IMR-90 (cell line): ENCODE results near the gene MAPKAPK2.

ENCODE experiments used
- BHLHE40 ChIP-seq: fragments of 150-350 bp; IDR thresholded peaks from 2 replicates; pipeline ENCODE4 v1.6.1; 2016; ENCODE audit warnings: mild to moderate bottlenecking, low read depth, low read length
- CEBPB ChIP-seq: IDR thresholded peaks from 2 replicates; pipeline ENCODE4 v1.6.1; 2012; ENCODE audit warnings: low read depth, low read length, improper control_type of control experiment
- MAFK ChIP-seq: IDR thresholded peaks from 2 replicates; pipeline ENCODE4 v1.6.1; 2012; ENCODE audit warnings: low read depth, low read length, improper control_type of control experiment
- MAZ ChIP-seq: IDR thresholded peaks from 2 replicates; pipeline ENCODE4 v1.6.1; 2012; ENCODE audit warnings: low read depth, mild to moderate bottlenecking, low read length, improper control_type of control experiment, moderate library complexity, borderline replicate concordance
- MXI1 ChIP-seq: IDR thresholded peaks from 2 replicates; pipeline ENCODE4 v1.6.1; 2012; ENCODE audit warnings: low read depth, mild to moderate bottlenecking, low read length, moderate library complexity, borderline replicate concordance
- POLR2A ChIP-seq: IDR thresholded peaks from 2 replicates; pipeline ENCODE4 v1.6.1; 2012; ENCODE audit warnings: mild to moderate bottlenecking, low read depth, low read length
- RAD21 ChIP-seq: IDR thresholded peaks from 2 replicates; pipeline ENCODE4 v1.6.1; 2012; ENCODE audit warnings: low read length, improper control_type of control experiment
- RCOR1 ChIP-seq: IDR thresholded peaks from 2 replicates; pipeline ENCODE4 v1.6.1; 2012; ENCODE audit warnings: mild to moderate bottlenecking, low read length, improper control_type of control experiment; ENCODE audit not compliant: insufficient replicate concordance
- SMC3 ChIP-seq: fragments of 150-350 bp; IDR thresholded peaks from 2 replicates; pipeline ENCODE4 v1.6.1; 2016; ENCODE audit warnings: low read depth, mild to moderate bottlenecking, antibody characterized with exemption, low read length, moderate library complexity
- TF ChIP-seq, protein P1 (sequence below): conservative IDR thresholded peaks from 2 replicates; pipeline ENCODE4 v1.5.1; 2012; ENCODE audit warnings: mild to moderate bottlenecking, low read depth, low read length, improper control_type of control experiment
- TF ChIP-seq, protein P2 (sequence below): fragments of 150-350 bp; IDR thresholded peaks from 2 replicates; pipeline ENCODE4 v1.6.1; 2017; ENCODE audit warnings: mild to moderate bottlenecking, antibody characterized with exemption, low read length, low read depth
- TF ChIP-seq, protein P3 (sequence below): fragments of 150-350 bp; IDR thresholded peaks from 2 replicates; pipeline ENCODE4 v1.6.1; 2016; ENCODE audit warnings: low read depth, mild to moderate bottlenecking, low read length, moderate library complexity, borderline replicate concordance

DNA sequence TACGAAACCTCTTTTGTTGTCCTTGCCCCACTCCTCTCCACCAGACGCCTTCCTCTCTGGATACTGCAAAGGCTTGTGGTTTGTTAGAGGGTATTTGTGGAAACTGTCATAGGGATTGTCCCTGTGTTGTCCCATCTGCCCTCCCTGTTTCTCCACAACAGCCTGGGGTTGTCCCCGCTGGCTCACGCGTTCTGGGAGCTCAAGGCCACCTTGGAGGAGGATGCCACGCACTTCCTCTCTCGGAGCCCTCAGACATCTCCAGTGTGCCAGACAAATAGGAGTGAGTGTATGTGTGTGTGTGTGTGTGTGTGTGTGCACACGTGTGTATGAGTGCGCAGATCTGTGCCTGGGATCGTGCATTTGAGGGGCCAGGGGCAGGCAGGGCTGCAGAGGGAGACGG lies 48.3 kb downstream of the MAPKAPK2 start:
- TF ChIP-seq, protein P1, sequence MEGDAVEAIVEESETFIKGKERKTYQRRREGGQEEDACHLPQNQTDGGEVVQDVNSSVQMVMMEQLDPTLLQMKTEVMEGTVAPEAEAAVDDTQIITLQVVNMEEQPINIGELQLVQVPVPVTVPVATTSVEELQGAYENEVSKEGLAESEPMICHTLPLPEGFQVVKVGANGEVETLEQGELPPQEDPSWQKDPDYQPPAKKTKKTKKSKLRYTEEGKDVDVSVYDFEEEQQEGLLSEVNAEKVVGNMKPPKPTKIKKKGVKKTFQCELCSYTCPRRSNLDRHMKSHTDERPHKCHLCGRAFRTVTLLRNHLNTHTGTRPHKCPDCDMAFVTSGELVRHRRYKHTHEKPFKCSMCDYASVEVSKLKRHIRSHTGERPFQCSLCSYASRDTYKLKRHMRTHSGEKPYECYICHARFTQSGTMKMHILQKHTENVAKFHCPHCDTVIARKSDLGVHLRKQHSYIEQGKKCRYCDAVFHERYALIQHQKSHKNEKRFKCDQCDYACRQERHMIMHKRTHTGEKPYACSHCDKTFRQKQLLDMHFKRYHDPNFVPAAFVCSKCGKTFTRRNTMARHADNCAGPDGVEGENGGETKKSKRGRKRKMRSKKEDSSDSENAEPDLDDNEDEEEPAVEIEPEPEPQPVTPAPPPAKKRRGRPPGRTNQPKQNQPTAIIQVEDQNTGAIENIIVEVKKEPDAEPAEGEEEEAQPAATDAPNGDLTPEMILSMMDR: no peak
- TF ChIP-seq POLR2A: no peak
- no peak for TF ChIP-seq BHLHE40
- no peak for TF ChIP-seq MAFK
- TF ChIP-seq RCOR1: no peak
- TF ChIP-seq CEBPB: no peak
- TF ChIP-seq MAZ: no peak
- TF ChIP-seq, protein P2, sequence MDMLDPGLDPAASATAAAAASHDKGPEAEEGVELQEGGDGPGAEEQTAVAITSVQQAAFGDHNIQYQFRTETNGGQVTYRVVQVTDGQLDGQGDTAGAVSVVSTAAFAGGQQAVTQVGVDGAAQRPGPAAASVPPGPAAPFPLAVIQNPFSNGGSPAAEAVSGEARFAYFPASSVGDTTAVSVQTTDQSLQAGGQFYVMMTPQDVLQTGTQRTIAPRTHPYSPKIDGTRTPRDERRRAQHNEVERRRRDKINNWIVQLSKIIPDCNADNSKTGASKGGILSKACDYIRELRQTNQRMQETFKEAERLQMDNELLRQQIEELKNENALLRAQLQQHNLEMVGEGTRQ: no peak
- no peak for TF ChIP-seq MXI1
- TF ChIP-seq SMC3: no peak
- TF ChIP-seq, protein P3, sequence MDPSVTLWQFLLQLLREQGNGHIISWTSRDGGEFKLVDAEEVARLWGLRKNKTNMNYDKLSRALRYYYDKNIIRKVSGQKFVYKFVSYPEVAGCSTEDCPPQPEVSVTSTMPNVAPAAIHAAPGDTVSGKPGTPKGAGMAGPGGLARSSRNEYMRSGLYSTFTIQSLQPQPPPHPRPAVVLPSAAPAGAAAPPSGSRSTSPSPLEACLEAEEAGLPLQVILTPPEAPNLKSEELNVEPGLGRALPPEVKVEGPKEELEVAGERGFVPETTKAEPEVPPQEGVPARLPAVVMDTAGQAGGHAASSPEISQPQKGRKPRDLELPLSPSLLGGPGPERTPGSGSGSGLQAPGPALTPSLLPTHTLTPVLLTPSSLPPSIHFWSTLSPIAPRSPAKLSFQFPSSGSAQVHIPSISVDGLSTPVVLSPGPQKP: no peak
- TF ChIP-seq RAD21: no peak
